Midbrain (tissue), 1 donor: Measurements from ENCODE around the gene NT5M.
A peak's percentile ranks its signal among the peaks of the same experiment; 100 is the strongest.

Experiments used
- DNase-seq: peaks from one replicate; lab custom pipeline; 2025; lab: John Stamatoyannopoulos, UW

Gene NT5M

DNA sequence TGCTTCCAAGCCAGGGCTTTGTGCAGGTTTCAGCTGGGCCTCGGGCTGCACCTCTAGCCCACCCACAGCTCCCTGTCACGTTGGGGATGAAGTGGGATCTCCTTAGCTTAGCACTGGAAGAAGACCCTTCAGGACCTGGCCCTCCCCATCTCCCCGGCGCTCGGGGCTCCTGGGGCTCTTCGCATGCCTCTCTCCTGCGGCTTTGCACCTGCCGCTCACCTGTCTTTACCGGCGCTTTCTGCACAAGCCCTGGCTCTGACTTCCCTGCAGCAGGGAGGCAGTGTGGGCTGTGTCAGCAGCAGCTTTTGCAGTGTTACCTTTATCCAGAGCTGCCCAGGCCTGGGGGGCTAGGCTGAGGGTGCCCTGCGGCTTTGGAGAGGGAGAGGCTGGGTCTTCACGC, 52.3 kb downstream of the NT5M start:
- DNase-seq, result no peak

DNA sequence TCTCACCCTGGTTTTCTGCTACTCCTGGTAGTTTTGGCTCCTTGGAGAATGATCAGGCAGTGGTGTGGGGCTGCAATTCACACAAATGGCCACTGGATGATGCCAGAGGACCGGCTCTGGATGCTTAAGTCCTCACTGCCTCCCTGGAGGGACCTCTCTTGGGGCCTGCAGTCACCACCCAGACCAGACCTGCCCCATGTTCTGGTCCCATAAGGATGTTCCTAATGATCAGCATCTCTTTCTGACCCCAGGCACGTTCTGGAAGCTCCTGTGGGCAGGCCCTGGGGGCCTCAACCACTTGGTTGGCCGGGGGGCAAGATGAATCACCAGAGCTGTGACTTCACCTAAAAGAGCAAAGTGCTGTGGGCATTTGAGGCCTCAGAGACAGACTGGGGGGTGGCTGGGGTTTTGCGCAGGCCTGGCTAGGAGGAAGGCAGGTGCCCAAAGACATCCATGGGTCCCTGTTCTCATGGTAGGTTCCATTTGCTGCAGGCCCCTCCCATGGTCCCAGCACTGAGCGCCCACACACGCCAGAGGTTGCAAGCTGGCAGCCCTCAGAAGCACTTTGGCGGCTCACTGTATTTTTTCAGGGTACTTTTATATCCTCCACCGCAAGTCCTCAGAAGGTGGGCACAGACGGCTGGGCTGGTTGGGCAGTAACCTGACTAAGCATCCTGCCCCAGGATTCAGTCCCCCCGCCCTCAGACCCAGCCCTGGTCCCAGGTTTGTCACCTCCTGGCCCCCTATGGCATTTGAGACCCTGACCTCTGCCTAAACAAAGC, 53.2 kb downstream of the NT5M start:
- DNase-seq, result peak; percentile 83

DNA sequence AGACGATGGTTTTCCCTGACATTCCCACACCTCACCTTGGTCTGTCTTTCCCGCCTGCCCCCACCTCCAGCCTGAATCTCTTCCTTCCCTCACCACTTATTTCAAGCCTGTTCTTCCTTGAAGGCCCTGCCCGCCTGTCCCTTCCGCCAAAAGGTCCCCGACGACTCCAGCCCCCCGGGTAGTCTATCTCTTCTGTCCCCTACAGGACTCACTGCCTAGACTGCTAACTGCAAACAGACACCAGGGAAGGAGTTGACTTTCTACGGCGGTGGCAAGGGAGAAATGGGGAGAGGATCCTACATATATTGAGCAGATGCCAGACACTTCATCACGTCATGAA, 53.7 kb downstream of the NT5M start:
- no peak for DNase-seq

DNA sequence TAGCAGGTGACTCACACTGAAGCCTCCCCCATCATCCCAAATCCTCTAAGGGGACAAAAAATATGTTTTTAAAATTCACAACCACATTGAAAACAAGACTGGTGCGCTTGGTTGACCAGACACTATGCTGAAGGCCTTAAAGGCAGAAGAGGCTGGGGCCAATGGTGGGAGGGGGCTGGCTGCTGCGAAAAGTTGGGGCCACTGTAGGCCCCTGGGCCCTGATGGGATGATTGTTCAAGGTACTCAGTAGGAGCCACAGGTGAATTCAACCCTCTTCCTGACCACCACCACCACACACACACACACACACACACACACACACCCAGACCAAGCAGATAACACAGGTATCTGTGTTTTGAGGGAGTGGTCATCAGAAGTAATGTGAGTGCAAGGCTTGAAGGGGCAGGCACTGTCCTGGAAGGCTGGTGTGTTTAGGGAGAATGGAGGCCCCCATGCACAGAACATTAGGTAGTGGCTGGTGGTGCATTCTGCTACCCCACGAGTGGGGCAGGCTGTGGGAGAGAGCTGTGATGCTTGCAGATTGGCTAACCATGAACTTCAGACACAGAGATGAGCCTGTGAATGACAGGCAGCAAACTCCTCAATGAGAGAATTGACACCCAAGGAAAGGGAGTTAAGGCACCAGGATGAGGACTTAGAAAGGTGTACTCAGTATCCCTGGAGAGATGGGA, 55.0 kb downstream of the NT5M start:
- no peak for DNase-seq

DNA sequence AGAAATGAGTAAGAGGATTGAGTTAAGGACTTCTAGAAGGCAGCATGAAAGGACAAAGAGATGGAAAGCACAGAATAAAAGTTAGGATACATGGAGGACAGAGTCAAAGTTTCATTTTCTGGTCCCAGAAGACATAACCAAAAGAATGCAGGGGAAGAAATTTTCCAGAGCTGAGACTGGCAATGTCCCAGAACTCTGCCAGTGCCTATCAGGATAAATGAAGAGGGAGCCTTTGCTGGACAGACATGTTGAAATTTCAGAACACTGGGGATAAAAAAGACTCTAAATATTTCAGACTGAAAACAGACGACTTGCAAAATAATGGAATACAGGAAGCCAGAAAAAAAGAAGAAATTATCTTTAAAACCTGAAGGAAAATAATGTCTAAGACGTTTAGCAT, 55.7 kb downstream of the NT5M start:
- DNase-seq, result no peak

DNA sequence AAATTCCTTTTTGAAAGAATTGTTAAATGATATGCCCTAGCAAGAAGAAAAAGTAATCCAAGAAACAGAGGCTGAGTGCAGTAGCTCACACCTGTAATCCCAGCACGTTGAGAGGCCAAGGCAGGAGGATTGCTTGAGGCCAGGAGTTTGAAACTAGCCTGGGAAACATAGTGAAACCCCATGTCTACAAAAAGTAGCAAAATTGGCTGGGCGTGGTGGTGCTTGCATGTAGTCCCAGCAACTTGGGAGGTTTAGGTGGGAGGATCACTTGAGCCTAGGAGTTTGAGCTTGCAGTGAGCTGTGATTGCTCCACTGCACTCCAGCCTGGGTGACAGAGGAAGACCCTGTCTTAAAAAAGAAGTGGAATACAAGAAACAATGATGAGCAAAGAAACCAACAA, 56.1 kb downstream of the NT5M start:
- DNase-seq, result no peak

DNA sequence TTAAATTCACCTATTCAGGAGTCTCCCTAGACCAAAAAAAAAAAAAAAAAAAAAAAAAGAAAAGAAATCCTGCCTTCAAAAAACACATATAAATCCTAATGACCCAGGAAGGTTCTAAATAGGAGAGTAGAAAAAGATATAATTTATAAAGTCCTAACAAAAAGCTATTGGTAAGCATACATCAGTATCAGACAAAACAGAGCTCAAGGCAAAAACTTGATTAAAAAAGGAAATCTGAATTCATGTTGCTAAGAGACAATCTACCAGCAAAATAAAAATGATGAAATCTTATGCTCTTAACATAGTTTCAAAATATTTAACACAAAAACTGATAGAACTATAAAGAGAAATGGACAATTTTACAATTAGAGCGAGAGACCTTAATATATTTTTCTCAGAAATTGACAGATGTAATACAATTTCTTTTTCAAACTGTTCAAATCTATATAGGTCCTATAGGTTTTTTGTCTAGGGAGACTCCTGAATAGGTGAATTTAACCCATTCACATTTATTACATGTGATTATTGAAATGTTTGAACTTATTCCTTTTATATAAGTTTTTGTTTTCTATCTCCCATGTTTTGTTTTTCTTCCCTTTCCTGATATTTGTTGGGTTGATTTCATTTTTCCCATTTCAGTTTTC, 57.0 kb downstream of the NT5M start:
- DNase-seq, result no peak

DNA sequence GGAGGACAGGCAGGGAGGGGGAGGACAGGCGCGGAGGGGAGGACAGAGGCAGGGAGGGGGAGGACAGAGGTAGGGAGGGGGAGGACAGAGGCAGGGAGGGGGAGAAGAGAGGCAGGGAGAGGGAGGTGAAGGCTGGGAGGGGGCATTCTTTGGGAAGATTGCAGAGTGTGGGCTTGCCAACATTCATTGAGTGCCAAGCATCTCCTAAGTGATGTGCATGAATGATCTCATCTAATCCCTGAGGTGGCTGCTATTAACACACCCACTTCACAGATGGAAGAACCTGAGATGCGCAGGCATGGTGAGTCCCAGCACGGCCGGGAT, 58.3 kb downstream of the NT5M start:
- no peak for DNase-seq

DNA sequence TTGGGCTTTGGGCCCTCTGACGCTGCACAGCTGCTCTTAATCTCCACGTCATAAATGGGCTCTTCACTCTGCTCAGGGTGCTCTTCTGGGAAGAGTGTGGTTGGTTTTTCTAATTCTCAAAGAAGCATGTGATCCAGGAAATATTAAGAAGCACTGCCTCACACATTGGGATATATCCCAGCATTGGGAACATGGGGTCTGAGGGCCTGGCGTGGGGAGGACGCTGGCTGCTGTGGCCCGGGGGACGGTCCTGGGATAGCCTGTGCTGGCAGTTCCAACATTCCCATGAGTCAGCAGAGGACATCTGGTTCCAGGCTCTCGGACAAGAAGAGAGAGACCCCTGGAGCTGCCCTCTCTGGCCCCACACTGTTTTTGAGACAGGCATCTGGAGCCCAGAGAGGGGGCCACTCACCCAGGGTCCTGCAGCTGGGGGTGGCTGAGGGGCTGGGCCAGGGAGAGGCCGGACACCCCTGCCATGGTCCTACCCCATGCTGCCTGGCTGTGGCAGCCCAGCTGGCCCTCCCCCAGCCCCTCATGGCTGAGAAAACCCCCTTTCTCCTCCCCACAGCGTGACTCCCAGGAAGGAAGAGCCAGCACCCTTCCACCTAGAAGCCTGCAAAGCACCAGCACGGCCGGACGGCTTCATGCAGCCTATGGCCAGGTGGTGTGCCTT, 58.8 kb downstream of the NT5M start:
- no peak for DNase-seq

DNA sequence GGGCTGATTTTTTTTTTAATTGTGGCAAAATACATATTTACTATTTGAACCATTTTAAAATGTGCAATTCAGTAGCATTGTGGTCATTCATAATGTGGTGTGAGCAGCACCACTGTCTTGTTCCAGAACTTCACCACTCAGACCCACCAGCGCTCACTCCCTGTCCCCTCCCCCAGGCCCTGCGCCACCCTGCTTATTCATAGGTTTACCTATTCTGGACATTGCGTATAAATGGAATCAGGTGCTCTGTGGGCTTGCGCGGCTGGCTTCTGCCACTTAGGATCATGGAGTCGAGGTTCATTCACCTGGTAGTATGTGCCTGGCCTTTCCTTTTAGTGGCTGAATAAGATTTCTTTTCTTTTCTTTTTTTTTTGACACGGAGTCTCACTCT, 59.4 kb downstream of the NT5M start:
- DNase-seq, result no peak

DNA sequence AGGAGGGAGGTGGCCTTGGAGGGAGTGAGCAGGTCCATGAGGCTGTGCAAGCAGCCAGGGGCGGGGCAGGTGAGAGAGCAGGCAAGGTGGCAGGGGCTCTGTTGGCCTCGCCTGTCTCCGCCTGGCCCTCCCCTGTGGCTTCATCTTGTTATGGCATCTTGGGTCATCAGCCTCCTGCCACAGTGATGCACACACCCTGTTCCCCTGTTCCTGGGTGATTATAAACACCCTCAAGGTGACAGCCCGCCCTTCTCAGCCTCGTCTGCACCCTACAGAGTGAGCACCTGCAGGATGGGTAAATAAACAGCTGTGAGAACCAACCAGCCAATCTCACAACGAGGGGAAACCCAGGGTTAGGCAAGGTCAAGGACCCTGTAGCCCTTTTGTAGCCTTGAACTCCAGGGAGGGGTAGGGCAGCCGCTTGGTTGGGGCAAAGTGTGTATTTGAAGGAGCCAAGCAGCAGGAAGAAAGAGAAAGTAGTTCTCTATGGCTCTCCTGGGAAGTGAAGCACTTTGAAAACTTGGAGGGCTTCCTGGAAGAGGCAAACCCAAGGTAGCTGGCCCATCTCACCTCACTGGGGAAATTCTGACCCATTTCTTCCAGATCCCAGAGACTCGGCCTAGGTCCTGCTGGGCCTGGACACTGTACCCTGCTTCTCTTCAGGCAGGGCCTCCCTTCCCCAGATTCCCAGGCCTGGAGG, 60.6 kb downstream of the NT5M start:
- no peak for DNase-seq

DNA sequence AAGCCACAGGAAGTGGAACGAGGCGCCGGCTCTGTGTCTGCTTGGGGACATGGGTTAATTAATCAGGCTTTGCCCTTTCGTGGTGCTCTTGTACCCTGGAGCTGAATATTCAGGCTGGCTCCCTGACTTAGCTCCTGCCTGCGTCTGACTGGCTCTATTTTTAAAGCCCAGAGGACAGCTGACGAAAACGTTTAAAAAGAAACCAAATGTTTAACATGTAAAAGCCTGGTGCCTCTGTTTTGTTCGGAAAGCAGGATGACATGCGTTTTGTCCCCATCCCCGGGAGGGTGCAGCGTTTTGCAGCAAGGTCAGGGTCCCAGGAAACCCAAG, 61.1 kb downstream of the NT5M start:
- DNase-seq, result no peak

DNA sequence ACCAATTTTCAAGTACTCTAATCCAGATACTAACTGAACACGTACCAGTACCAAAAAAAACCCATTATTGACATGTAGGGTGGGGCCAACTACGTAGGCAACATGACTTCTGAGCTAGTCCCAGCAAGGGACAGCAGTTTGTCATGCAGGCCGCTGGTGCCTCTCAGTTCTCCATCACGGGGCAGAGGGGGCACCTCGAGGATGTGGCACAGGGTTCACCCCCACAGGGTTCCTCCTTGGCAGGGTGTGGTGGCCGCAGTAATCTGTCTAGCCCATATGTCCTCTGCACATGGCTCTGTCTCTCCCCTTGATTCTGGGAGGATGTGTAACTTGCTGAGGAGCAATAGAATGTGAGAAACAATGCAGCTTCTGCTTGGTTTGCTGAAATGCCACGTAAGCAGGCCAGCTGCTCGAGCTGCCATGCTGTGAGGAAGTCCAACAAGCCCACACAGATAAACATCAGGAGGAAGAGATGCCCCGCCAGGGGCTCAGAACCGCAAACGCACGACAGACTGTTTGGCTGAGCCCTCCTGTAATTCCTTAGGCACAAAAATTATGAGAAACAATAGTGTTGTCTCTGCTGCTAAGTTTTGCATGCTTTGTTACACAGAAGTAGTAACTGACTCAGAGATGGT, 62.4 kb downstream of the NT5M start:
- no peak for DNase-seq

DNA sequence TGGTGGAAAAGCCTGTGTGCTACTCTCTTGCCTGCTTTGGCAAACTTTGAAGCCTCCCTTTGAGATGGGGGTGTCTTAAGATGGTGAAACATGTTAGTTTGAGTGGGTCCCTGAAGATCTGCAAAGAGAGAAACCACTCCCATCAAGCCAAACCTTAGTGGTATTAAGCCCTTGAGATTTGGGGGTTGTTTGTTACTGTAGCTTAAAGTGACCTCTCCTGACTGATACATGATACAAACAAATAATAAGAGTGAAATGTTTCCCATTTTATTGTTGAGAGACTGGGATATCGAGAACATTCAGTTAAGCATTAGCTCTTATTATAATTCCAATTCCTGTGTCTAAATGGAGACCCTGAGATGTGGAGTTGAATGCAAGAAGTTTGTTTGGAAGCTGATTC, 63.1 kb downstream of the NT5M start:
- no peak for DNase-seq

DNA sequence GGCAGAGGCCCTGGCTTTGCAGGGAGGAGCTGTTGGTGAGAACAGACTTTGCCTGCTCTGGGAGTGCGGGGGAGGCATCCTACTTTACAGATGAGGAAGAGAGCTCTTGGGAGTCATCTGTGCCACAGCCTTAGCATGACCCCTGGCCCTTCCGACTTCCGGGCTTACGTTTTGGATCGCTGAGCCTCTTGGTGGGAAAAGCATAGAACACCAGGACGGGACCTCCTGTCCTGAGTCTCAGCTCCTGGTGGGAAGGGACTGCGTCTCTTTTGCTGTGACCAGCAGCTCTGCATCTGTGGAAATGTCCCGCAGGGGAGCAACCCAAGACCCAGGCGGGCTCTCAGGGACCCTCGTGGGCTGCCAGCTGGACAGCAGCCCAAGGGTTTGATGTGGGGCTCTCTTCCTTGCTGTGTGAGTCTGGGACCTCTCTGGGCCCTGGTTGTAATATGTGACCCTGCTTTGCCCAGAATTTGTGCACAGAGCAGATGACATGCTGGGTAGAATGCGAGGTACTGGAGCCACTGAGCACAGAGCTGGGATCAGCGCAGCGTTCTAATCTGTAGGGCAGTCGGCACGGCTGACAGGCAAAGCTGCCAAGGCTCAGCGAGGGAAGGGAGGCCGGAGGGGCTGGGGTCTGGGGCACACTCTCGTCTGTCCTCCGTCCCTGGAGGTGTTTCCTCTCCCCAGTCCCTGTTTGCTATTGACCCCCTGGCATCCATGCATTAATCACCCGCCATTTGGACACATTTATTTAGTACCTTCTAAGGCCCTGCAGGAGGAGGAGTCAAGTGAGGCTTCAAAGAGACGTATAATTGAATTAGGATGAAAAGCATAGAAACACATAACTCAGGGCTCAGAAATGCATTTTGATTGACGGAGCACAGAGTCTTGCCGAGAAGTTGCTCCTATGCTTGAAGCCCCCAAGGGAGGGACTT, 64.0 kb downstream of the NT5M start:
- no peak for DNase-seq

DNA sequence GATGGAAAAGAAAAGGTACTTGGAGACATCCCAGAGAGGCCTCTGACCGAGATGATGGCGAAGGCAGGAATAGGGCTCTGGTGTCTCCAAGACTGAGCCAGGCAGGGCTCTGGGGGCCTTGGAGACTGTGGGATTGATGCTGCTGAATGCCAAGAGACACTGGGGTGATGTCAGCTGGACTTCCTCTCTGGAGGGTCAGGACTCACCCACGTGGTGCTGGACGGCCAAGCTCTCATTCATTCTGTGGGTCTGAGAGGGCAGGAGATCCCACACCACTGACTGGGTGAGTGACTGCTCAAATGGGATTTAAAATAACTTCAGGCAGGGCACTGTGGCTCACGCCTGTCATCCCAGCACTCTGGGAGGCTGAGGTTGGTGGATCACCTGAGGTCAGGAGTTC, 64.8 kb downstream of the NT5M start:
- no peak for DNase-seq

DNA sequence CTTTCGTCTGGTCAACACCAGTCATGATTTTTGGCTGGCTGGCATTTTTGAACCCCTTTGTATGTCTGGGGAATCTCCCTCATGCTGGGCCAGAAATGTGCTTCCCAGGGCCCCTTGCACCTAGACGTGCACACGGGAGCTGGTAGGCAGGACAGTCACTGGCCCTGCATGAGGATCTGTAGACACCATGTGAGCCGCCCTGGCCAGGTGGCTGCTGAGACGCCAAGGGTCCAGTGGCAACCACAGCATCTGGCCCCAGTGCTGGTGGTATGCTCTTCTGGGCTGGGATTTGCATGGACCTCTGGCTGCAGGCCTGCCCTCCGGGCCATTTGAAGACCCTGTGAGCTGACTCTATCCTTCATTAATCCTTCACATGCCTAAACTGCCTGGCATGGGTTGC, 67.5 kb downstream of the NT5M start:
- DNase-seq, result no peak

DNA sequence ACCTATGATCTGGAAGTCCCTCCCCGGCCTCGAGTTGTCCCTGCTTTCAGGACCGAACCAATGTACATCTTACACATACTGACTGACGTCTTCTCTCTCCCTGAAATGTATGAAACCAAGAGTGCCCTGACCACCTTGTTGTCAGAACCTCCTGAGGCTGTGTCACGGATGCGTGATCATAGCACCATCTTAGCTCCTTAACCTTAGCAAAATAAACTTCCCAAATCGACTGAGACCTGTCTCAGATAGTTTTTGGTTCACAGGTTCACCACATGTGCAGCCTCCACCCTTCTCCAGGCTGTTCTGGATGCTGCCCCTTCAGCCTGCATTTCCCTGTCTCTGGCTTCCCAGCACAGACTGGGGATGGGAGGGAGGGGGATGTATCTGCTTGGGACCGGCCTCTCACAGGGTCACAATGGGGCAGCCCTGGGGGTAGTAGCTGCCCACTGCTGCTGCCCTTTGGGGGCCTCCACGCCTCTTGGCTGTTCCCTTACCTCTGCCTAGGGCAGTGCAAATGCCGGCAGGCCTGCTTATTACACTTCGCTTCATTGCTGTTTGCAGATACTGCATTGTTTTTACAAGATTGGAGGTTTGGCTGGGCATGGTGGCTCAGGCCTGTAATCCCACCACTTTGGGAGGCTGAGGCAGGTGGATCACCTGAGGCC, 69.8 kb downstream of the NT5M start:
- DNase-seq, result no peak

DNA sequence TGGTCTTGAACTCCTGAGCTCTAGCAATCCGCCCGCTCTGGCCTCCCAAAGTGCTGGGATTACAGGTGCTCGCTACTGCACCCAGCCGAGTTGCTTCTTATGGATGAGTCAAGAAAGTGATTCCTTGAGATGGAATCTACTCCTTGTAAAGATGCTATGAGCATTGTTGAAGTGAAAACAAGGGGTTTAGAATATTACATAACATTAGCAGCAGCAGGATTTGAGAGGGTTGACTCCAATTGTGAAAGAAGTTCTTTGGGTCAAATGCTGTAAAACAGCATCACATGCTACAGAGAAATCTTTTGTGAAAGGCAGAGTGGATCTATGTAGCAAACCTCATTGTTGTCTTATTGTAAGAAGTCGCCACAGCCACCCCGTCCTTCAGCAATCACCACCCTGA, 72.7 kb downstream of the NT5M start:
- DNase-seq, result no peak

DNA sequence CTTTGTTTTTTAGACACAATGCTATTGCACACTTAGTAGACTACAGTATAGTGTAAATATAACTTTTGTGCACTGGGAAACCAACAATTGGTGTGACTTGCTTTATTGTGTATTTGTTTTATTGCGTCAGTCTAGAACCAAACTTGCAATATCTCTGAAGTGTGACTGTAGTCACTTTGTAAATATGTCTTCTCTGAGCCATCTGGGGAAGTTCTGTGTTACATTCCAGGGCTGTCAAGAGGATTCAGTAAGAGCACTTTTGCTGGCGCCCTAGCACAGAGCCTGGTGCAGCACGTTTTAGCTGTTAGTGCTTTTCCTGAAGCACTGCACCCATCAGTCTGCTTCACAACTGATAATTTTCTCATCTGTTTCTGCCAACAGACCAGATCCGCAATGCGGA, 73.2 kb downstream of the NT5M start:
- no peak for DNase-seq
